NCI-H82 treated with DMSO at 0.1 percent for 48 hours (cell line): ENCODE measurements around the gene SBK1.

Experiments used
- DNase-seq: peaks from one replicate; lab custom pipeline; 2025; ENCODE audit not compliant: unreplicated experiment; lab: John Stamatoyannopoulos, UW

Gene SBK1

GRCh38 chr16:28304214-28304613, 11.9 kb downstream of the SBK1 start:
- no peak for DNase-seq

DNA sequence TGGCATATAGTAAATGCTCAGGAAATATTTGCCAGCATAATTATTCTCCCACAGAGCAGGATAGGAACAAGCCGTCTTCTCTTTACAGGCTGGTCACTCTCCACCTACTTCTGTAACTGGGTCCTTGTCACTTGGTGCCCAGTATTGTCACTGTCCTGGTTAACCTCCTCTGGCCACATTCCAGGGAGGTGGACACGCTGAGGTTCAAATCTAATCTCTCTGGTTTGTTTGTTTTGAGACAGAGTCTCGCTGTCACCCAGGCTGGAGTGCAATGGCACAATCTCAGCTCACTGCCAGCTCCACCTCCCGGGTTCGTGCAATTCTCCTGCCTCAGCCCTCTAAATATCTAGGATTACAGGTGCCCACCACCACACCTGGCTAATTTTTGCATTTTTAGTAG, 15.6 kb downstream of the SBK1 start:
- no peak for DNase-seq

- no peak for DNase-seq
These were observed 16.7 kb downstream of the SBK1 start for GRCh38 chr16:28308794-28309584.

GRCh38 chr16:28309811-28310311, 17.5 kb downstream of the SBK1 start:
- no peak for DNase-seq

DNA sequence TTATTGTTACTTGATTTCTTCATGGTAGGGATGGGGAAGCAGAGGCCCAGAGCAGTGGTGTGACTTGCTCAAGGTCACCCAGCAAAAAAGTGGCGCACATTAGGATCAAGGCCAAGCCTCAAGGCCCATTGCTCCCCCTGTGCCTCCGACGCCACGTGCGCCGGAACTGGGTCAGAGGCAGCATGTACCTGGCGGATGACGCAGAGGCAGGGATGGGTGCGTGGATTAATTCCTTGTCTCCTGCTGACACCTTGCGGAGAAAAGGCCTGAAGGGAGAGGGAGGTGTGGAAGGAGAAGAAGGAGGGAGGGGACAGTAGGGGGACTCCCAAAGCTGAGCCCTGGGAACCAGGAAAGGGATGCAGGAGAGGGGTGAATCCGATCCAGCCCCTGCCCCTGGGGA, 18.5 kb downstream of the SBK1 start:
- no peak for DNase-seq

DNA sequence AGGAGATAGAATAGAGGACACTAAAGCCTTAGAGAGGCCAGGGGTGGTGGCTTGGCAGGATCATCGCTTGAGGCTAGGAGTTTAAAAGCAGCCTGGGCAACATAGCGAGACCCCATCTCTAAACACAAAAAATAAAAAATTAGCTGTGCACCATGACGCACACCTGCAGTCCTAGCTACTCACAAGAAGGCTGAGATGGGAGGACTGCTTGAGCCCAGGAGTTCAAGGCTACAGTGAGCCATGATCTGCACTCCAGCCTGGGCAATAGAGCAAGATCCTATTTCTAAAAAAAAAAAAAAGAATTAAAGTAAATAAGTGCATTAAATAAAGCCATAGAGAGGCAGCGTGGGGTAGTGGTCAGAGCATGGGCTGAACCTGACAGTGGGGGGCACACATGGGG, 19.1 kb downstream of the SBK1 start:
- no peak for DNase-seq

DNA sequence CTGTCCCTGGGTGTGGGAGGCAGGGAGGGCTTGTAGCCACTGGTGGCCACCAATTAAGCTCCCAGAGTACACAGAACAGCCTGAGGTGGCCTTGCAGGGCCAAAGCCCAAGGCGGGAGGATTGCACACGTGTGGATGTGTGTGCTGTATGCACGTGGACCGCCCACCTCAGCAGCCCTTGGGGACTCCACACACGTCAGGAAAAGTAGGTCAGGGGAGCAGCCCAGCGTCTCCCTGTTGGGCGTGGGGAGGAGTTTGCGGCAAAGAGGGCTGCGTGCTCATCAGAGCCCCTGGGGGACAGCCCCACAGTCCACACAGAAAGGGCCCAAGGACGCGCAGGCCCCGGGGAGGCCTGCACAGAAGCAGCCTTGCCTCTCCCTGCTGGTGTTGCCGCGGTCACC, 19.6 kb downstream of the SBK1 start:
- no peak for DNase-seq

- DNase-seq, result no peak
These were observed 20.0 kb downstream of the SBK1 start for GRCh38 chr16:28312327-28312726.

DNA sequence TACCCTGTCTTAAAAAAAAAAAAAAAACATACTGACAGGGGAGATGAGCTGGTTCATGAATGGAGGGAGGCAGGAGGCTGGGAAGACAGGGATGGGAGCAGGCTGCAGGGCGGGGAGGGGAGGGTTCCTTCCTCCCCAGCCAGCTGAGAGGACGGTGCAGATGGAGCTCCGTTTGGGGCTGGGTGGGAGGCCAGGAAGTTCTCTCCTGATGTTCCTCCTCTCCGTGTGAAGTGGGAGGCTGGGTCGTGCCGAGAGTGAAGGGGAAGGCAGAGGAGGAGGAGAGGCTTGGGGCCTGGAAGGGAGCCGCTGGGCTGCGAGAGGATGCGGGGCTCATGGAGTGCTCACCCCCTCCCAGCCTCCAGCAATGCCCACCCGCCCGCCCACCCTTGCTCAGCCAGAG, 21.3 kb downstream of the SBK1 start:
- DNase-seq, result no peak

GRCh38 chr16:28316054-28316453, 23.7 kb downstream of the SBK1 start:
- no peak for DNase-seq

GRCh38 chr16:28317040-28317880, 24.9 kb downstream of the SBK1 start:
- DNase-seq, result no peak

DNA sequence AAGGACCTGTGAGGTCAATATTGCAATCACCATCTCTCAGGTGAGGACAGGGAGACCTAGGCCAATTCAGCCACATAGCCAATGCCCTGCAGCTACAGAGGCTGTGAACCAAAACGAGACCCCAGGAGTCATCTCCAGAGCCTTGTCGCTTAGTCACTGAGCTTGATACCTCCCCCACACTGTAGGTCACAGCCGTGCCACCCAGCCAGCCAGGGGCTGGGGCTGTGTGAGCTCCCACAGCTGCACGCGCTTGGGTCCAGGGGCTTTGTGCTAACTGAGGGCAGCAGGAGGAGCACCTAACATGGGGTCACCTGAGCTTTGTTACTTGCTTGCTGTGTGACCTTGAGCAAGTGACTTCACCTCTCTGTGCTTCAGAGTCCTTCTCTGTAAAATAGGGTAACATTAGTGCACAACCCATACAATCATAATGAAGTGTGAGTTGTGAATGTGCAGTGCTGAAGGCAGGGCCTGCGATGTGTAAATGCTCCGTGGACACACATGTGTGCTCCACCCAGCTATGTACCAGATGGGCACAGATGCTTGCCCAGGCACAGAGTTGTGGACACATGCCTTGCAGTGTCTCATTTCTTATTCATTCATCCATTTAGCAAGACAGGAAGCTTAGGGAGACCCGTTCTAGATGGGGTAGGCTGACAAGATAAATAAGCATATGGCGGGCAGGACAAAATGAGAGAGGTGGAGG, 25.9 kb downstream of the SBK1 start:
- DNase-seq, result no peak

GRCh38 chr16:28319476-28320022, 27.2 kb downstream of the SBK1 start:
- DNase-seq, result no peak

GRCh38 chr16:28320023-28320561, 27.8 kb downstream of the SBK1 start:
- no peak for DNase-seq

DNA sequence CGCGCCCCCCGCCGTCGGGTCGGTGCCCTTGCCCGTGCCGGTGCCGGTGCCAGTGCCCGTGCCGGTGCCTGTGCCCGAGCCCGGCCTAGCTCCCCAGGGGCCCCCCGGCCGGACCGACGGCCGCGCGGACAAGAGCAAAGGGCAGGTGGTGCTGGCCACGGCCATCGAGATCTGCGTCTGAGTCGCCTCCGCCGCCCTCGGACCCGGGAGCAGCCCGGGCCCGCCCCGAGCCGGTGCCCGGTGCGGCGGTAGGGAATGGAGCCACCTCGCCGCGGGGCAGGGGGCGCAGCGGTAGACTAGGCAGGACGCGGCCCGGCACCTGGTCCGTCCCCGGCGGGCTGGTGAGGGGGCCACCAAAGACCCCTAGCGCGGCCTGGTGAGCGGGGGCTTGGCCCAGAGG, 28.4 kb downstream of the SBK1 start:
- no peak for DNase-seq

GRCh38 chr16:28321700-28322411, 29.5 kb downstream of the SBK1 start:
- no peak for DNase-seq

DNA sequence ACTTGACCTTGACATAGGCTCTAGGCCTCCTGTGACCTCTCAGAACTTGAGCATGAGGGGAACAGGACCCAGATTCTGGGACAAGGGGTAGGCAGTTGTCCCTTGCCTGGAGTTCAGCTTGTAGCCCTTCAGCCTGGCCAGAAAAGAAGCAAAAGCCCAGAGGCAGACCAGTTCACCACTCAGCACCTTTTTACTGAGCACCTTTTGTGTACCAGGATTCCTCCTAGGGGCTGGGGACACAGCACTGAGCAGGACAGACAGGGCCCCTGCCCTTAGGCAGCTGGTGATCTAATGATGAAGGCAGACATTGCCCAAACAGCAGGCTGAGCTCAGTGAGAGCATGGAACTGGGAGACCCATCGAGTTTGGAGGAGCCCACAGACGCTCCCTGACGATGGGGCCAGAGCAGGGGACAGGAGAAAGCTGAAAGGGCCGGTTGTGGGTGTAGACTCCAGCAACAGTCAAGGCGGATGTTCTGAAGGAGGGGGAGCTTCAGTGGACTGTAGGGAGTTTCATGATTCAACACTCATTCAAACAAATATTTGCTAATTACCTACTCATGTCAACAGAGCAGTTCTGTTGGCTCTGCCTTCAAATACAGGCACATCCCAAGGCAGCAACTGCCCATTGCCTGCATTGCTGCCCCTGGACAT, 32.0 kb downstream of the SBK1 start:
- DNase-seq, result no peak

- no peak for DNase-seq
These were observed 32.6 kb downstream of the SBK1 start for GRCh38 chr16:28324887-28325279.

GRCh38 chr16:28326881-28327610, 34.7 kb downstream of the SBK1 start:
- DNase-seq, result peak; percentile 23
